ENCODE data around the gene ANKS4B. TPM values are rescaled to one million over a fixed set of nuclear protein-coding genes. Genes with fewer than 3 reads are reported as not detected.

ANKS4B gene
- polyA plus RNA-seq, 1 donor (not counting 4 experiments of a cell fraction or from before 2014, with no cell fraction given) = not detected

- Histone ChIP-seq H3K9me1 (ENCODE audit: control insufficient read depth, extremely low read depth, insufficient read depth, low read length) (no peaks in the 10 kb centered on the region), H3K36me3 (ENCODE audit: control insufficient read depth in 2 of 2, extremely low read depth in 1 of 2, insufficient read depth in 2 of 2, low read length in 2 of 2) (no peaks in the 10 kb centered on the region), H4K20me1 (ENCODE audit: control insufficient read depth, extremely low read depth, insufficient read depth, low read length) (no peaks in the 10 kb centered on the region), H3K27me3 (ENCODE audit: control insufficient read depth, extremely low read depth, insufficient read depth, low read length) (peaks cover 7% of the 10 kb centered on the region), H3K9me3 (ENCODE audit: control insufficient read depth, low read depth, low read length) (no peaks in the 10 kb centered on the region), H3K27ac (ENCODE audit: control insufficient read depth, insufficient read depth, low read length) (no peak overlapping the region), H3K79me2 (ENCODE audit: control insufficient read depth, insufficient read depth, low read length) (no peaks in the 10 kb centered on the region), H3K4me3 (ENCODE audit: control insufficient read depth in 2 of 3, extremely low read depth in 1 of 3, insufficient read depth in 2 of 3, low read depth in 1 of 3, low read length in 3 of 3) (no peak overlapping the region), H2AFZ (ENCODE audit: control insufficient read depth, low read length) (no peak overlapping the region), H3K9ac (ENCODE audit: control insufficient read depth, extremely low read depth, insufficient read depth, low read length) (no peak overlapping the region), H3K4me2 (ENCODE audit: control insufficient read depth, extremely low read depth, insufficient read depth, low read depth, low read length) (no peak overlapping the region), H3K4me1 (ENCODE audit: control insufficient read depth, extremely low read depth, insufficient read depth, low read length) (no peaks in the 10 kb centered on the region)
- no peak for FAIRE-seq
- dilution Hi-C loops (cut with MboI; ENCODE audit: extremely low pct_ligation_motif_present, low sequenced_read_pairs) = no loop called here
- TF ChIP-seq CTCF (optimal IDR thresholded peaks at IDR 0.05 in 1 of 3, IDR thresholded peaks at IDR 0.05 in 1 of 3, conservative IDR thresholded peaks at IDR 0.05 in 1 of 3; ENCODE audit: extremely low read depth in 1 of 3, insufficient read depth in 2 of 3, low read length in 3 of 3) (no peak), EZH2 (IDR thresholded peaks at IDR 0.05; ENCODE audit: low read length) (no peak)
- DNase-seq (ENCODE audit: low read depth, low spot score) = no peak
Measured at GRCh38 chr16:21227866-21228265, 5.6 kb upstream of the ANKS4B start.

- H2AFZ ChIP-seq (ENCODE audit: control insufficient read depth, low read length) = no peak overlapping the region
- DNase-seq (ENCODE audit: low read depth, low spot score) = no peak
- no peaks in the 10 kb centered on the region for H3K36me3 ChIP-seq (ENCODE audit: control insufficient read depth in 2 of 2, extremely low read depth in 1 of 2, insufficient read depth in 2 of 2, low read length in 2 of 2)
- H4K20me1 ChIP-seq (ENCODE audit: control insufficient read depth, extremely low read depth, insufficient read depth, low read length) = no peaks in the 10 kb centered on the region
- H3K9ac ChIP-seq (ENCODE audit: control insufficient read depth, extremely low read depth, insufficient read depth, low read length) = no peak overlapping the region
- dilution Hi-C loops (cut with MboI; ENCODE audit: extremely low pct_ligation_motif_present, low sequenced_read_pairs) = no loop called here
- no peak overlapping the region for H3K4me2 ChIP-seq (ENCODE audit: control insufficient read depth, extremely low read depth, insufficient read depth, low read depth, low read length)
- no peak overlapping the region for H3K4me3 ChIP-seq (ENCODE audit: control insufficient read depth in 2 of 3, extremely low read depth in 1 of 3, insufficient read depth in 2 of 3, low read depth in 1 of 3, low read length in 3 of 3)
- H3K27ac ChIP-seq (ENCODE audit: control insufficient read depth, insufficient read depth, low read length) = no peak overlapping the region
- H3K27me3 ChIP-seq (ENCODE audit: control insufficient read depth, extremely low read depth, insufficient read depth, low read length) = peaks cover 7% of the 10 kb centered on the region
- H3K4me1 ChIP-seq (ENCODE audit: control insufficient read depth, extremely low read depth, insufficient read depth, low read length) = no peaks in the 10 kb centered on the region
- H3K9me1 ChIP-seq (ENCODE audit: control insufficient read depth, extremely low read depth, insufficient read depth, low read length) = no peaks in the 10 kb centered on the region
- FAIRE-seq = no peak
- H3K79me2 ChIP-seq (ENCODE audit: control insufficient read depth, insufficient read depth, low read length) = no peaks in the 10 kb centered on the region
- TF ChIP-seq EZH2 (IDR thresholded peaks at IDR 0.05; ENCODE audit: low read length) = no peak
- no peak for TF ChIP-seq CTCF (optimal IDR thresholded peaks at IDR 0.05 in 1 of 3, IDR thresholded peaks at IDR 0.05 in 1 of 3, conservative IDR thresholded peaks at IDR 0.05 in 1 of 3; ENCODE audit: extremely low read depth in 1 of 3, insufficient read depth in 2 of 3, low read length in 3 of 3)
- H3K9me3 ChIP-seq (ENCODE audit: control insufficient read depth, low read depth, low read length) = no peaks in the 10 kb centered on the region
Measured at GRCh38 chr16:21228361-21228872, 5.1 kb upstream of the ANKS4B start.

Data from keratinocyte (primary cell).